Measurements from ENCODE around the gene PPP1R7.

GRCh38 chr2:241148239-241148638 lies 2.0 kb upstream of the PPP1R7 start:
- no peak for TF ChIP-seq CTCF (IDR thresholded peaks at IDR 0.05)
- TF ChIP-seq POLR2AphosphoS5 (IDR thresholded peaks at IDR 0.05) = no peak
- no peak for TF ChIP-seq POLR2A (IDR thresholded peaks at IDR 0.05)
- no peak for TF ChIP-seq EP300 (IDR thresholded peaks at IDR 0.05)
